Skeletal muscle satellite cell (primary cell): Measurements from ENCODE around the gene STK11.

ENCODE experiments used
- H3K27me3 ChIP-seq: 2 replicates; pipeline ENCODE4 v1.7.0; 2013; ENCODE audit warnings: low read length; ENCODE audit not compliant: control insufficient read depth, insufficient read depth
- H3K36me3 ChIP-seq: 2 replicates; pipeline ENCODE4 v1.7.0; 2013; ENCODE audit warnings: mild to moderate bottlenecking, control low read depth, low read length; ENCODE audit not compliant: insufficient read depth
- H3K4me1 ChIP-seq: 2 replicates; pipeline ENCODE4 v1.7.0; 2013; ENCODE audit warnings: low read length; ENCODE audit not compliant: control insufficient read depth, insufficient read depth
- H3K4me2 ChIP-seq: 2 replicates; pipeline ENCODE4 v1.7.0; 2013; ENCODE audit warnings: mild to moderate bottlenecking, low read length
- H3K4me3 ChIP-seq: 2 replicates; pipeline ENCODE4 v1.7.0; 2013; ENCODE audit warnings: low read length
- H3K9ac ChIP-seq: 2 replicates; pipeline ENCODE4 v1.7.0; 2013; ENCODE audit warnings: mild to moderate bottlenecking, low read depth, low read length, moderate library complexity
- H3K9me3 ChIP-seq: replicated peaks from 2 replicates; pipeline ENCODE4 v1.7.0; 2013; ENCODE audit warnings: mild to moderate bottlenecking, control low read depth, low read length

The STK11 gene

DNA sequence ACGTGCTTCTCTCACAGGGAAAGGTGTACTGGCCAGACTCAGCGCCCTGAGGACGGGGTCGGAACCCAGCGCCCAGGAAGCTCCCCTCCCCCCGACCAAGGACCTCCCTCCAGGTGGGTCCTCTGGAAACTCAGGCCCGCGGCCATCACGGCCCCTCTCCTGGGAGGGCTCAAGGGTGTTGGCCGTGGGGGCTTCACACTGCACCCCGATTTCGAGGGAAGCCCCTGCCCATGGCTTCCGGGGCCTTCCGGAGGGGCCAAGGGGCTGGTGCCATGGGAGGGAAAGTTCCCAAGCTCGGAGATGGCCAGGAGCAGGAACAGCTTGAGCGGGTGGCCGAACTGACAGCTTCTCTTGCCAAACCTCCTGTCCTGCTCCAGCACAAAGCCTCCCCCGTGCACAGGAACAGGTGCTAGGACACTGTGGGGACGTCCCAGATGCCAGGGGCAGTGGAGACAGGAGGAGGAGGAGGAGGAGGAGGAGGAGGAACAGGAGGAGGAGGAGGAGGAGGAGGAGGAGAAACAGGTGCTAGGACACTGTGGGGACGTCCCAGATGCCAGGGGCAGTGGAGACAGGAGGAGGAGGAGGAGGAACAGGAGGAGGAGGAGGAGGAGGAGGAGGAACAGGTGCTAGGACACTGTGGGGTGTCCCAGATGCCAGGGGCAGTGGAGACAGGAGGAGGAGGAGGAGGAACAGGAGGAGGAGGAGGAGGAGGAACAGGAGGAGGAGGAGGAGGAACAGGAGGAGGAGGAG is 41.5 kb upstream of the STK11 start:
- no peaks in the 10 kb centered on the region for H3K9me3 ChIP-seq
- peaks cover 11% of the 10 kb centered on the region for H3K4me1 ChIP-seq
- H3K27me3 ChIP-seq, result no peaks in the 10 kb centered on the region
- no peak overlapping the region for H3K4me2 ChIP-seq
- H3K4me3 ChIP-seq, result no peak overlapping the region
- H3K36me3 ChIP-seq, result peaks cover 19% of the 10 kb centered on the region
- no peak overlapping the region for H3K9ac ChIP-seq

DNA sequence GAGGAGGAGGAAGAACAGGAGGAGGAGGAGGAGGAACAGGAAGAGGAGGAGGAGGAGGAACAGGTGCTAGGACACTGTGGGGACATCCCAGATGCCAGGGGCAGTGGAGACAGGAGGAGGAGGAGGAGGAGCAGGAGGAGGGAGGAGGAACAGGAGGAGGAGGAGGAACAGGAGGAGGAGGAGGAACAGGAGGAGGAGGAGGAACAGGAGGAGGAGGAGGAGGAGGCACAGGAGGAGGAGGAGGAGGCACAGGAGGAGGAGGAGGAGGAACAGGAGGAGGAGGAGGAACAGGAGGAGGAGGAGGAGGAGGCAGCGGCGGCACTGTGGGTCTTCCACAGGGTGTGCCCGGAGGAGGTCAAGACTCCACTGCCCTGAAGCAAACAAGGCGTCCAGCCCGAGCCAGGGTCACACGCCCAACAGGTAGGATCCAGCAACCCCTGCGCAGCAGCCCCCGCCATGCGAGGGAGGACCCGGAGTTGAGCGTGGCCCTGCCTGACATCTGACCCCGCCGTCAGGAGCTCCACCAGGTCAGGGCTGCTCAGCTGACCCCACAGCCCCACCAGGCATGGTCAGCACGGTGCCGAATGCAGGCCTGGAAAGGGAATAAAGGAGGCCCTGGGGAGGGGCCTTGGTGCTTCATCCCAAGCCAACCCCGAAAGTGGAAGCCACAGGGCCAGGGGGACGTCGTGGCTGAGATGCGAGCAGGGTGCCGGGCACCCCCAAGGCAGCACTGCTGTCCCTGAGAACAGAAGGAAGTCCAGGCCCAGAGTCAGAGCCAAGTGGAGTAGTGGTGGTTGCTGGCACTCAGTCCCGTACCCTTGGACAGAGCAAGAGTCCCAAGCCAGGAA is 40.7 kb upstream of the STK11 start:
- H3K4me1 ChIP-seq, result peaks cover 19% of the 10 kb centered on the region
- H3K27me3 ChIP-seq, result no peaks in the 10 kb centered on the region
- H3K36me3 ChIP-seq, result peaks cover 20% of the 10 kb centered on the region
- H3K9me3 ChIP-seq, result no peaks in the 10 kb centered on the region
- H3K4me2 ChIP-seq, result no peak overlapping the region
- H3K9ac ChIP-seq, result no peak overlapping the region
- H3K4me3 ChIP-seq, result no peak overlapping the region

DNA sequence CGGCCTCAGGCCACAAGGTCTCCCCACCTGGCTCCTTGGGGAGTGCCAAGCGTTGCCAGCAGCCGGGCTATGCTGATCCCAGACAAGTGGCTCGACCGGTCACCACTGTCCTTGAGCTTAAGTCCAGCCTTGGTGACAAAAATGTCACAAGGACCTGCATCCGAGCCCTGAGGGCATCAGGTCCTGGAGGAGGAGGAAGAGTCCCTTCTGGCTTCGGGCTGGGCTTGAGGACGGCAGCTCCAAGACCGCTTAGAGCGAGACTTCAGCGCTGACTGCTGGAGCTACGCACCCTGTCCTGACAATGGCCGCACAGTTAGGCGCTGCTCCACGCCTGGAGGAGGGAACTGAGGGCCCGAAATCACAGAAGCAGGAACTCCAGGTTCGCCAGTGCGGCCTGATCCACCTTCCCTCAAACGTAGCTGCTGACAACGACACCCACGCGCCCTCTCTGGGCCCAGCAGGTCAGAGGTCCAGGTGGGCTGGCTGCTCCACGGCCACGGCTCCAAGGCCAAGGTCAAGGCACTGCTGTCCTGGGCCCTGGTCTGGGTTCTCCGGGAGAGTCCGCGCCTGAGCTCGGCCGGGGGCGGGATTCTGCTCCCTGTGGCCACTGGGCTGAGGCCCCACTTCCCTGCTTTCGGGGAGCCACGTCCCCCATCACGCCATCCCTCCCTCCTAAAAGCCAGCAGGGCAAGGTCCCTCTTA is 38.6 kb upstream of the STK11 start:
- no peaks in the 10 kb centered on the region for H3K27me3 ChIP-seq
- H3K4me2 ChIP-seq, result no peak overlapping the region
- no peak overlapping the region for H3K4me3 ChIP-seq
- peaks cover 29% of the 10 kb centered on the region for H3K4me1 ChIP-seq
- no peaks in the 10 kb centered on the region for H3K9me3 ChIP-seq
- H3K9ac ChIP-seq, result no peak overlapping the region
- H3K36me3 ChIP-seq, result peaks cover 25% of the 10 kb centered on the region

DNA sequence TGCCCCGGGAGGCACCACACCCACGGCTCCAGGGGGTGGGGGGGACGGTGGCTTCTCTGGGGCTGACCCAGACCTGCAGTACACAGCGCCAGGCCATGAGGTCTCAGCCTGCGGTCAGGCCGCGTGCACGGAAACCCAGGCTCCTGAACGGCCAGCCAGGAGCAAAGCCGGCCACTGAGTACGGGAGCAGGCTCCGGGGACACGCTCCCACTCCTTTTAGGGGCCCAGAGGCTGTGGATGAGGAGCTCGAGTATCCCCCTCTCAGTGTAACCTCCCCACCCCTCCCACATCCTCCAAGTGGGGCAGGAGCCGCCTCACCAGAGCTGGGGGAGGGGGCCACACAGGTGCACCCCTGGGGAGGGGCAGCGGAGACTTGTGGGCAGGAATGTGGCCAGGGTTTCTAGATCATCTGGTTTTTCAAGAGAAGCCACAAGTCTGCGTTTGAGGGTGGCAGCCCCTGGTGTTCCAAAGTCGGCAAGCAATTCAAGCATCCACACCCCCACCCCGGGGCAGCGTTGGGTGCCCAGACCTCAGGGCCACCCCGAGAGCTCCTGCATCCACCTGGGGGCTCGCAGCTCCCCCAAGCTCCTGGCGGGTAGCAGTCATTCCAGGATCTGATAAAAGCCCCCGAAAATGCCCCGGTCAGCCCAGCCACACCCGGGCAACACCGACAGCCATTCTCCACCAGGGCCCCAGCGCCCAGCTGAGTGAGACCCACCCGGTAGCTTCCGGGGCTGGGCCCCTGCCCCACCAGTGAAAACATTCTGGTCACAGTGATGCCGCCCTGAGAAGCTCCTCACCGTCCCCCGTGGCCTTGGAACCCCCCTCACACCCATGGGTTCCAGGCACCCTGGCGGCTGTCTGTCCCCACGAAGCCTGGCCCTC is 37.6 kb upstream of the STK11 start:
- Histone ChIP-seq H3K27me3 (no peaks in the 10 kb centered on the region), H3K9me3 (no peaks in the 10 kb centered on the region), H3K4me3 (no peak overlapping the region), H3K4me1 (peaks cover 35% of the 10 kb centered on the region), H3K4me2 (no peak overlapping the region), H3K9ac (peak overlapping the region; percentile 54), H3K36me3 (peaks cover 22% of the 10 kb centered on the region)

DNA sequence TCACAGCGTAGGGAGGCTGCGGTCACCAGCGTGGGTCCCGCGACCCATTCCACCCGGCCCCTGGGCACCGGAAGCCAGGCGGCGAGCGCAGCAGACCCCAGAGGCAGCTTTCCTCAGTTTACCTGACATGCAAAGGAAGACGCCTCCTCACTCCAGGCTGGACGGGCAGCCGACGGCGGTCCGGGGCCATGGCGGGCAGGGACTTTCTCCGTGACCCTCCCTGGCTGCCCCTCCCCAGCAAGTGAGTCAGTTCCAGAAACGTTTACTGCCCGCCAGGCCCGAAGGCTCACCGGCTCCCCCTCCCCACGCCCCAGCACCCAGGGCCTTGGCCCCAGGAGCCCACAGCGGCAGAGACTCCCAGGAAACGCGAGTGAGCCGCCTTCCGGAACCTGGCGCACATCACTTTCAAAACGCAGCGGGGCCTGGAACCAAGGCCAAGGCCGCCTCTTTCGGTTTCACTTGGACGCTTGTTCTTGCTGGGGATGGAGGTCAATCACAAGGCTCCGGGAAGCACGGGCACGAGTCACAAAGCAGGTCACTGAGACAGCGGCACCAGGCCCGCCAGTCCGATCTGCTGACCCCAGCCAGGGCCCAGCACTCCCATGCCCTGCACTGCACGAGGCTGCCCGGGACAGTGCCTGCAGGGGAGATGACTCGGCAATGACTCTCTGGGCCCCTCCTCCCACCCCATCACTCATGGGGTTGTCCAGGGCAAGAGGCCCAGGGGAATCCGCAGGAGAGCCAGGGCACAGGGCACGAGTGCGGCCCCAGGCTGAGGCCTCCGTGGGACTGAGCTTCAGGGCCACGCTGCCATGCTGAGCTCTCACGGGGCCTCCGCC is 36.8 kb upstream of the STK11 start:
- Histone ChIP-seq H3K4me1 (peaks cover 35% of the 10 kb centered on the region), H3K27me3 (no peaks in the 10 kb centered on the region), H3K36me3 (peaks cover 22% of the 10 kb centered on the region), H3K4me3 (peak overlapping the region; percentile 16), H3K4me2 (peak overlapping the region; percentile 62), H3K9me3 (no peaks in the 10 kb centered on the region), H3K9ac (peak overlapping the region; percentile 54)

DNA sequence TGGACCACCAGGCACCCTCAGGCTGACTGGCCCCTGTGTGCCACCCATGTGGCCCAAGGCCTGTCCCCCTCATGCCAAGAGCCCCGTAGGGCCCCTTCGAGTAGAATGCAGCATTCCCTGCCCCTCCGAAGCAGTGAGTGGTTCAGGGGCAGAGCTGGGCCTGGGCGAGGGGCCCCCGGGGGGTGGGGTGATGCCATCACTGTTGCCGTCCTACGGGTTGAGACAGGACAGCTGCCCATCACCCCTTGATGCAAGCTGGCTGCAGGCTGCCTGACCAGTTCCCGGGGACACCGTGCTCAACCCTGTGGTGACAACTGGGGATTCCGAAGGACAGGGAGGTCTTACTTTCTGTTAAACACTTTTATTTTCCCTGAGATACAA is 36.2 kb upstream of the STK11 start:
- Histone ChIP-seq H3K9me3 (no peaks in the 10 kb centered on the region), H3K4me3 (peak overlapping the region; percentile 16), H3K4me1 (peaks cover 35% of the 10 kb centered on the region), H3K36me3 (peaks cover 22% of the 10 kb centered on the region), H3K27me3 (no peaks in the 10 kb centered on the region), H3K4me2 (peak overlapping the region; percentile 62), H3K9ac (peak overlapping the region; percentile 36)

DNA sequence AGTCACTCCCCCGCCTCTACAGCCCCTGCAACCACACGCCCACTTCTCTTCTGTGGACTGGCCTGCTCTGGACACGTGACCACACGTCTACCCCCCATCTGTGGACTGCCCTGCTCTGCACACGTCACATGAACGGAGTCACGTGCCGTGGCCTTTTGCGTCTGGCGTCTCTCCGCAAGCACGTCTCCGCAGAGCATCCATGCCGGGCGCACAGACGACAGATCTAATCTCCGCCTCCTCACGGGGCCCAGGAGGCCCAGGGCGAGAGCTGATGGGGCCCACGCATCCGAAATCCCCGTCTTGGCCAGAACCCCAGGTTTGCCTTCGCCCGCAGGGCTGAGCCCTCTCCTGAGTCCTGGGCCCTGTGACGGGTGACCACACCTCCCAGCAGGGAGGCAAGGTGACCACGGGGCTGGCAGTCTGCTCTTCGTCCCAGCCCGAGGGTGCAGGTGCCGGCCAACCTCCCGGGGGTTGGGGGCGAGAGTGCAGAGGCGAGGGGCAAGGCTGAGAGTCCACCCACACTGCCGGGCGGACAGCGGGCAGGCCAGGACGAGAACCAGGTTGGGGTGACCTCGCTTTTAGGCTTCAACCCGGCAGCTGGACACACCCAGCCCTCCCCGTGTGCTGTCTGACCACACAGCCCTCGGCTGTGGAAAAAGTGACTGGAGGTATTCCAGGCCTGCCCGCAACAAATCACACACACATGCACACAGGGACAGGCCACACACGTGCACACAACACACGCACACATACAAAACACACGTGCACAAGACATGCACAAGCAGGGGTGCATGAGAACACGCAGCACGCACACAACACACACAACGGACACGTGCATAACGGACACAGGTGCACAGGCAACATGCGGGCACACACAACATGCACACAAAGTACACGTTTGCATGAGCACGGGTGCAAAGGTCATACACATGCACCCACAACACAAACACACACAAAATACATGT is 35.4 kb upstream of the STK11 start:
- peaks cover 35% of the 10 kb centered on the region for H3K4me1 ChIP-seq
- H3K4me3 ChIP-seq, result no peak overlapping the region
- H3K9me3 ChIP-seq, result no peaks in the 10 kb centered on the region
- H3K36me3 ChIP-seq, result peaks cover 22% of the 10 kb centered on the region
- no peak overlapping the region for H3K4me2 ChIP-seq
- H3K27me3 ChIP-seq, result no peaks in the 10 kb centered on the region
- no peak overlapping the region for H3K9ac ChIP-seq

DNA sequence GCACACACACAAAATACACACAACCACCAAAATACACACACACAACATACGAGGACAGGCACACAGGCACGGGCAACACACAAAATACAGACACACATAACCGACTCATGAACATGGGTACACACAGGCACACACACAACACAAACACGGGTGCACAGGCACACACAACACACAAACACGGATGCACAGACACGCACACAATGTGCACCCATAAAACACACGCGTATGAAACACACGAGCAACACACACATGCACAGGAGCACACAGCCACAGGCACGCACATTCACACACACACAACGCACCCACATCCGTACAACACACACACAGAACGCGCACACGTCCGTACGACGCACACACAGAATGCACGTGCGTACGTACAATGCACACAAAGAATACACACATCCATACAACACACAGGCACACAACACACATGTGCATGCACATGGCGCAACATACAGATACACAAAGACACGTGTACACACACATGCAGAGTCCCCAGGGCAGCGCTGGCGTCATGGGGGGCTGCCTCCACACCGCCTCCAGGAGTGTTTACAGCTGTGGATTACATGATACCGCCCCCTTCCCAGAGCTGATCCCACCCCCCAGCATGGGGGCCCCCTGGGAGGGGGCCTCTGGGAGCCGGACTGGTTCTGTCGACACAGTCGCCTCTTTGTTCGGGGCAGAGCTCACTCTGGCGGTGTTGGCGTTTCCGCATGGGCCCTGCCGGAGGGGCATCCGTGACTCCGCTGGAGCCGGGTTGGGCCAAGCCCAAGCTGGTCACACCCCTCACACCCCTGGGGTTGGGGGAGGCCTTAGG is 34.4 kb upstream of the STK11 start:
- peaks cover 35% of the 10 kb centered on the region for H3K4me1 ChIP-seq
- peak overlapping the region; percentile 44 for H3K4me2 ChIP-seq
- H3K4me3 ChIP-seq, result no peak overlapping the region
- H3K9me3 ChIP-seq, result no peaks in the 10 kb centered on the region
- H3K9ac ChIP-seq, result no peak overlapping the region
- peaks cover 22% of the 10 kb centered on the region for H3K36me3 ChIP-seq
- no peaks in the 10 kb centered on the region for H3K27me3 ChIP-seq

DNA sequence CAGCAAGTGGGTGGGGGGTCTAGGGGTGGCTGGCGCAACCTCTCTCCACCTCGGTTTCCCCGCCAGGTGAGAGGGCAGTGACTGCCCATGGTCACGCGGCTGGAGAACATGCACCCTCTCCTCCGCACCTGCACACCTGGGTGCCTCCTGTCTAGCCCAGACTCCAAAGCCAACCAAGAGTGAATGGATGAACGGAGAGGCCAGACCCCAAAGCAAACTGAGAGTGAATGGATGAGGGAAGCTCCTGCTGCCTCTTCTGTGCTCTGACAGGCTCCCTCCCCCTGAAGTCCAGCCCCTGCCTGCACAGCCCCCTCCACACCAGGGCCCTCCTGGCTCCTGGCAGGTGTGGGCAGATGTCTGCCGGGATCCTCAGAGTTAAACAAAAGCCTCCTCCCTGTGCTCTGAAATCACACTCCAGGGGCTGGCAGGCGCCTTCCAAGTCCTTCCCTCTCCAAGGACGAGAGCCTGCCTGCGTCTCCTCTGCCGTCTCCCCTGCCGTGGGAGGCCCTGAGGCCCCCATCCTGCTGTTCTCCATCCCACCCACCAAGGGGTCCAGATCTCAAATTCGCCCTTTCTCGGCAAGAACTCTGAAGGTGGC is 33.7 kb upstream of the STK11 start:
- Histone ChIP-seq H3K4me1 (peaks cover 41% of the 10 kb centered on the region), H3K4me2 (peak overlapping the region; percentile 97), H3K4me3 (peak overlapping the region; percentile 91), H3K9ac (peak overlapping the region; percentile 94), H3K36me3 (peaks cover 16% of the 10 kb centered on the region), H3K27me3 (no peaks in the 10 kb centered on the region), H3K9me3 (no peaks in the 10 kb centered on the region)
